GM18520 (cell line): Measurements from ENCODE around the gene RFPL4A.

Experiments
- ATAC-seq: cut with Tn5 transposase; IDR thresholded peaks from one replicate; pipeline ENCODE4 v1.9.1; 2021; ENCODE audit not compliant: unreplicated experiment

RFPL4A gene

DNA sequence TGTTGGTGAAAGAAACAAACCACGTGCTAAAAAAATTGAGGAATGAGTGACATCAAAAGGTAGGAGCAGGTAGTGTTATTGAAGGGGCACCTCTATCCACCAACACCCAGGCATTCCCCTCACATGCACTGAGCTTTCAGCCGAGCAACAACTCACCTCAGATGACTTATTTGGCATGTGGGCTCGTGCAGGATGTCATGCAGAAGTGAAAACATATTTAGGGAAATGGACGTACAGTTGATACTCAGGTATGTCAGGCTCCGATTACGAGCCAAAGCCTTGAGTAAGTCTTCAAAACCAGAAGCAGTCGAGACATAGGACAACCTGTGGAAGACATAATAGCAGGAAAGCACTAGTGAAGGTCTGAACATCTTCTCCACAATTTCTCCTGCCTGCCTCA, 42.5 kb downstream of the RFPL4A start:
- ATAC-seq = no peak

GRCh38 chr19:55802281-55802680, 43.4 kb downstream of the RFPL4A start:
- no peak for ATAC-seq

DNA sequence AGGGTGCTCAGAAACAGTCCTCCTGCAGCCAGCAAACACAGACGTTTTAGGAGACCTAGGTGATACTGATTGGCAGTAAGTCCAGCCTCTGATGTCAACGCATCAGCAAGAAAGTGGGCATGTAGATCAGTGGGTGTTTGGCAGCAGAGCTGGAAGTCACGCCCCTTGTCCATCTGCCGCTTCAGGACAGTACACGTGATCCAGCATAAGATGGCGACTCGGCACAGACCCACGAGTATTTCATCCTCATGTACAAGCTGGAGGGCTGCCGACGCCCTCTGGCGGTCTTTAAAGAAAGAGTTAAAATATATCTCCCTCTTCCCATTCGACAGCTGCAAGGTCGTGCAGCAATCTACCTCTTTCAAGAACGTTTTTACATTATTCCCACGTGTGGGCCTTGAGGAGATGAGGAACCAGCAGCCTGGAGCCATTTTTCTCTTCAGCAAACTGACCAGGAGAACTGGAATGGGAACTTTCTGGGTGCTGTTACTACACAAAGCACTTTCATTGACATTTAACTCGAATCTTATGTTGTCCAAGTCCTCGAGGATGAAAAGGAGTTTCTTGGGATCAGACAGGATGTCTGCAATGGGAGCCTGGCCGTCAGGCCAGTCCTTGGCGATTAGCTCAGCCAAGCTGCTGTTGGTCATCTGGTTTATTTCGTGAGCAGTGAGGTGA, 50.6 kb downstream of the RFPL4A start:
- ATAC-seq = no peak

GRCh38 chr19:55811340-55811739, 52.4 kb downstream of the RFPL4A start:
- ATAC-seq = no peak

DNA sequence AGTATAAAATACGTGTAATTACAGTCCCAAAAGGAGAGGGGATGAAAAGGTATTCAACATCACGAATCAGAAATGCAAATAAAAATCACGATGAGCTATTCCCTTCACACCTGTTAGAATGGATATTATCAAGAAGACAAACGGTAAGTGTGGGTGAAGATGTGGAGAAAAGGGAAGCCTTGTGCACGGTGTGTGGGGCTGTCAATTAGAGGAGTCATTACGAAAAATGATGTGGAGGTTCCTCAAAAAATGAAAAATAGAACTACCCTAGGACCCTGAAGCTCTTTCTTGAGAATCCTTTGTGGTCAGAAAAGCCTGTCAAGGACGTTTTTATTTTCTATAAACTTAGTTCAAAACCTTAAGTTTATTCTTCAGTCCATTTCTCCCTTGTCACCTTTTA, 53.6 kb downstream of the RFPL4A start:
- no peak for ATAC-seq
